Ascending aorta (tissue), 2 donors: Measurements from ENCODE around the gene NPFFR1. TPM values are rescaled to one million over a fixed set of nuclear protein-coding genes. Genes with fewer than 3 reads are reported as not detected.

ENCODE experiments used
- DNase-seq, 2 donors: peaks; one replicate each; pipeline ENCODE4 v3.0.0-alpha.2; 2019; ENCODE audit warnings: low spot score in 2 of 2
- H3K27ac ChIP-seq, 2 donors: fragments of 200-600 bp; sonication (generic); one replicate each; pipeline ENCODE4 v1.5.1; 2016 to 2017; ENCODE audit warnings: mild to moderate bottlenecking in 1 of 2
- H3K27me3 ChIP-seq: fragments of 200-600 bp; sonication (generic); one replicate; pipeline ENCODE4 v1.5.1; 2017
- H3K36me3 ChIP-seq, 2 donors: fragments of 200-600 bp; sonication (generic); one replicate each; pipeline ENCODE4 v1.5.1; 2016
- H3K4me1 ChIP-seq, 2 donors: fragments of 200-600 bp; sonication (generic); one replicate each; pipeline ENCODE4 v1.5.1; 2016 to 2017; ENCODE audit warnings: mild to moderate bottlenecking in 1 of 2
- H3K4me3 ChIP-seq, 2 donors: fragments of 200-600 bp; sonication (generic); one replicate each; pipeline ENCODE4 v1.5.1; 2016 to 2017; ENCODE audit warnings: mild to moderate bottlenecking in 1 of 2
- H3K9me3 ChIP-seq, 2 donors: fragments of 200-600 bp; sonication (generic); one replicate each; pipeline ENCODE4 v1.5.1; 2016
- CTCF ChIP-seq, 3 experiments: fragments of 200-600 bp in 2 of 3; fragments of 450-650 bp in 1 of 3; sonication (generic) in 2 of 3; IDR thresholded peaks; one replicate each; pipeline ENCODE4 v1.5.1; 2016 to 2019; ENCODE audit warnings: antibody characterized with exemption in 3 of 3, mild to moderate bottlenecking in 1 of 3, moderate library complexity in 1 of 3
- intact Hi-C: fragments of 100-400 bp; cut with DNase I; formaldehyde crosslinking; loops from one replicate; pipeline ENCODE4 v1.15.1; 2023
- total RNA-seq: library from RNA; depleted of rRNA; stranded (reverse); fragments of >200 nt; gene quantifications from one replicate; pipeline ENCODE4 v1.1.0, GENCODE V29; 2016

The NPFFR1 gene
- total RNA-seq, 1 donor from 2014 or later, result not detected

GRCh38 chr10:70274643-70275042 lies 9.2 kb downstream of the NPFFR1 start:
- H3K27ac ChIP-seq, result peak overlapping the region in 1 of 2 donors; percentile 3
- intact Hi-C loops, result no loop called here
- H3K9me3 ChIP-seq, result no peaks in the 10 kb centered on the region
- H3K36me3 ChIP-seq, result no peaks in the 10 kb centered on the region
- H3K4me3 ChIP-seq, result no peak overlapping the region
- no peaks in the 10 kb centered on the region for H3K27me3 ChIP-seq
- H3K4me1 ChIP-seq, result no peaks in the 10 kb centered on the region
- DNase-seq, result peak in 1 of 2 donors; percentile 62
- TF ChIP-seq CTCF (IDR thresholded peaks at IDR 0.05), result no peak

- peak in 1 of 3 experiments; percentile 45 for TF ChIP-seq CTCF (IDR thresholded peaks at IDR 0.05)
- Histone ChIP-seq H3K36me3 (no peaks in the 10 kb centered on the region), H3K27me3 (no peaks in the 10 kb centered on the region), H3K9me3 (no peaks in the 10 kb centered on the region), H3K4me3 (no peak overlapping the region), H3K4me1 (no peaks in the 10 kb centered on the region), H3K27ac (no peak overlapping the region)
- intact Hi-C loops, result no loop called here
- peak in 1 of 2 donors; percentile 27 for DNase-seq
These were observed 10.9 kb downstream of the NPFFR1 start for GRCh38 chr10:70272925-70273316.

GRCh38 chr10:70271996-70272924 lies 11.5 kb downstream of the NPFFR1 start:
- no peaks in the 10 kb centered on the region for H3K36me3 ChIP-seq
- peak in 1 of 2 donors; percentile 35 for DNase-seq

GRCh38 chr10:70270952-70271351 lies 12.9 kb downstream of the NPFFR1 start:
- H3K4me3 ChIP-seq, result no peak overlapping the region
- H3K36me3 ChIP-seq, result no peaks in the 10 kb centered on the region
- no peak overlapping the region for H3K27ac ChIP-seq
- no peaks in the 10 kb centered on the region for H3K4me1 ChIP-seq
- TF ChIP-seq CTCF (IDR thresholded peaks at IDR 0.05), result no peak
- DNase-seq, result no peak
- H3K27me3 ChIP-seq, result no peaks in the 10 kb centered on the region
- intact Hi-C loops, result no loop called here
- no peaks in the 10 kb centered on the region for H3K9me3 ChIP-seq

More at GRCh38 chr10:70271996-70272924, 11.5 kb downstream of the NPFFR1 start:
- Histone ChIP-seq H3K4me3 (no peak overlapping the region), H3K9me3 (no peaks in the 10 kb centered on the region), H3K27me3 (no peaks in the 10 kb centered on the region), H3K27ac (no peak overlapping the region), H3K4me1 (no peaks in the 10 kb centered on the region)
- TF ChIP-seq CTCF (IDR thresholded peaks at IDR 0.05), result no peak
- intact Hi-C loops, result no loop called here

GRCh38 chr10:70269741-70270140 lies 14.1 kb downstream of the NPFFR1 start:
- intact Hi-C loops, result loop anchor here (10.0 kb wide), 2 partner anchors 55 to 1305 kb away; no protein-coding TSS in a partner anchor
- Histone ChIP-seq H3K9me3 (no peaks in the 10 kb centered on the region), H3K4me3 (no peak overlapping the region), H3K36me3 (no peaks in the 10 kb centered on the region), H3K4me1 (no peaks in the 10 kb centered on the region), H3K27me3 (no peaks in the 10 kb centered on the region), H3K27ac (no peak overlapping the region)
- no peak for DNase-seq
- TF ChIP-seq CTCF (IDR thresholded peaks at IDR 0.05), result no peak
